ENCODE results near the gene TMTC3.

Gene TMTC3

DNA sequence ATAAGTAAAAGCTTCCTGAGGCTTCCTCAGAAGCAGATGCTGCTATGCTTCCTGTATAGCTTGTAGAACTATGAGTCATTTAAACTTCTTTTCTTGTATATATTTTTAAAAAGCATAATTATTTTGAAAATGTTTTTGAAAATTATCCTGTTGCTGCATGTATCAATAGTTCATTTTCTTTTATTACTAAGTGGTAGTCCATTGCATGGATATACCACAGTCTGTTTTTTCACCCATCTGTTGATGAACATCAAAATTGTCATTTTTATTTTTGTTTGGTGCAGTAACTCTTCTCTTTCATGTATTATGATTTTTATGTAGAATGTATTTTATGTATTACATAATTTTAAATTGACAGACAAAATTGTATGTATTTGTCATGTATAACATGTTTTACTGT lies 81.4 kb downstream of the TMTC3 start:
- no peak for TF ChIP-seq Cebpa-rat (IDR thresholded peaks at IDR 0.05)
- H3K4me1 ChIP-seq: 0 out of 2 replicates have a peak, but pooled peaks cover 4% of the 10 kb centered on the region
- no peak overlapping the region for H3K9ac ChIP-seq
- no peak overlapping the region for H3K27ac ChIP-seq
- no peak overlapping the region for H3K4me3 ChIP-seq
- H4K20me1 ChIP-seq: no peaks in the 10 kb centered on the region
- peaks cover 24% of the 10 kb centered on the region for H3K9me3 ChIP-seq
- no peaks in the 10 kb centered on the region for H3K36me3 ChIP-seq
- no peak overlapping the region for H3K4me2 ChIP-seq
- H3K27me3 ChIP-seq: no peaks in the 10 kb centered on the region

DNA sequence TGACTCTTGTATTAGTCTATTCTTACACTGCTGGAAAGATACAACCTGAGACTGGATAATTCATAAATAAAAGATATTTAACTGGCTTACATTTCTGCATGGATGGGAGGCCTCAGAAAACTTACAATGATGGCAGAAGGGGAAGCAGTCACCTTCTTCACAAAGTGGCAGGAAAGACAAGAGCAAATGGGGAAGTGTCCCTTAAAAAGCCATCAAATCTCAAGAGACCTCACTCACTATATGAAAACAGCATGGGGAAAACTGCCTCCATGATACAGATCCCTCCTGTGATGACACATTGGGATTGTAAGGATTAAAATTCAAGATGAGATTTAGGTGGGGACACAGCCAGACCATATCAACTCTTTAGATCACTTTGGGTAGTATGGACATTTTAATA lies 83.7 kb downstream of the TMTC3 start:
- no peak for TF ChIP-seq Cebpa-rat (IDR thresholded peaks at IDR 0.05)
- 0 out of 2 replicates have a peak, but pooled peaks cover 4% of the 10 kb centered on the region for H3K4me1 ChIP-seq
- H3K27ac ChIP-seq: no peak overlapping the region
- H3K4me2 ChIP-seq: no peak overlapping the region
- H3K9ac ChIP-seq: no peak overlapping the region
- H3K27me3 ChIP-seq: no peaks in the 10 kb centered on the region
- H4K20me1 ChIP-seq: no peaks in the 10 kb centered on the region
- no peaks in the 10 kb centered on the region for H3K36me3 ChIP-seq
- peaks cover 9% of the 10 kb centered on the region for H3K9me3 ChIP-seq
- H3K4me3 ChIP-seq: no peak overlapping the region

DNA sequence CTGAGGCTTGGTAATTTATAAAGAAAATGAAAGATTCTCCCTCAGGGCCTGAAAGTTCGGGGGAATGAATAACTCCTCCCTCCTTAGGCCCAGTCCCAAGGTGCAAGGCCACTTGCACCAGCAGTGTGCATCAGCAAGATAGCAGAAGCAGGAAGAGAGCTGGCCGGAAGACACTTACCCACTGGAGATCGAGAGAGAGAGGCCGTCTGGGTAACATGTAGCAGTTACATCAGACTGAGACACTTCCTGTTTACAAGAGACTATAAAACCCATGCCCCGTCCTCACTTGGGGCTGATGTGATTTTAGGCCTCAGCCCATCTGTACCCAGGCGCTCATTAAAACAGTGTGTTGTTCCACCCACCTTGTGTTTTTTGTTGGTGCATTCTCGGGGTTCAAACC lies 85.2 kb downstream of the TMTC3 start:
- Histone ChIP-seq H3K4me1 (0 out of 2 replicates have a peak, but pooled peaks cover 4% of the 10 kb centered on the region), H3K9ac (no peak overlapping the region)
- TF ChIP-seq Cebpa-rat (IDR thresholded peaks at IDR 0.05): no peak

DNA sequence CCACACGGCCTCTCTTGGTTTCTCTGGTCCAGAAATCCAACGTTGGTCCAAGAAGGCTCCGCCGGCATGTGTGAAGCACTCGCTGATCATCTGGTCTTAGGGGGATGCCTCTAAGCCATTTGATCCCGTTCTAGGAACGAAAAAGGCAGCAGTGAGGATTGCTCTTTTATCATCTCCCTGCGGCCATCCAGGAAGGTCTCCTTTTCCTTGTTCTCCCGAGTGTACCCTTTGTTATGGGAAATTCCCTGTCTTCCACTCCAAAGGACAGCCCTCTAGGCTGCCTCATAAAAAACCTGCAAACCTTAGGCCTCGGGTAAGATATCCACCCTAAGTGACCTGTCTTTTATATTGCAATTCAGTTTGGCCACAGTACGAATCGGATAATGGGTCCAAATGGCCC lies 85.8 kb downstream of the TMTC3 start:
- Histone ChIP-seq H3K36me3 (no peaks in the 10 kb centered on the region), H3K27ac (no peak overlapping the region), H3K9ac (no peak overlapping the region), H4K20me1 (no peaks in the 10 kb centered on the region), H3K4me3 (no peak overlapping the region), H3K9me3 (no peaks in the 10 kb centered on the region), H3K27me3 (no peaks in the 10 kb centered on the region), H3K4me2 (no peak overlapping the region), H3K4me1 (0 out of 2 replicates have a peak, but pooled peaks cover 4% of the 10 kb centered on the region)
- TF ChIP-seq Cebpa-rat (IDR thresholded peaks at IDR 0.05): no peak

More for the DNA sequence above, 85.2 kb downstream of the TMTC3 start:
- Histone ChIP-seq H3K4me2 (no peak overlapping the region), H3K27ac (no peak overlapping the region), H3K36me3 (no peaks in the 10 kb centered on the region), H3K9me3 (no peaks in the 10 kb centered on the region), H3K4me3 (no peak overlapping the region), H3K27me3 (no peaks in the 10 kb centered on the region), H4K20me1 (no peaks in the 10 kb centered on the region)

DNA sequence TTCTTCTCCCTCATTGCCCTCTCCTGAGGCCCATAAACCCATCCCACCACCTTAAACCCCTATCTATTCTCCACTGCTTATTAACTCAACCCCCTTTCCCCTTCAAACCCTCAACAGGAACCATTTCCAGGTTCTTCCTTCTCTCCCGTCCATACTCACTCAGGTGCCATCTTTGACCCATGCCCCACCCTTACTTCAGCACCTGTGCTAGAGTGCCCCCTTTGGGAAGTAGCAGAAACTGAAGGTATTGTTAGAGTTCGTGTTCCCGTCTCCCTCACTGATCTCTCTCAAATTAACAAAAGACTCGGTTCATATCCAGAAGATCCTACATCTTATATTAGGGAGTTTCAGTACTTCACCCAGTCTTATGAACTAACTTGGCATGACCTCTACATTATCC lies 86.6 kb downstream of the TMTC3 start:
- no peaks in the 10 kb centered on the region for H3K36me3 ChIP-seq
- no peak overlapping the region for H3K9ac ChIP-seq
- H3K4me1 ChIP-seq: 0 out of 2 replicates have a peak, but pooled peaks cover 4% of the 10 kb centered on the region
- no peak overlapping the region for H3K4me3 ChIP-seq
- TF ChIP-seq Cebpa-rat (IDR thresholded peaks at IDR 0.05): no peak
- no peaks in the 10 kb centered on the region for H3K9me3 ChIP-seq
- H3K4me2 ChIP-seq: no peak overlapping the region
- H4K20me1 ChIP-seq: no peaks in the 10 kb centered on the region
- no peaks in the 10 kb centered on the region for H3K27me3 ChIP-seq
- no peak overlapping the region for H3K27ac ChIP-seq

DNA sequence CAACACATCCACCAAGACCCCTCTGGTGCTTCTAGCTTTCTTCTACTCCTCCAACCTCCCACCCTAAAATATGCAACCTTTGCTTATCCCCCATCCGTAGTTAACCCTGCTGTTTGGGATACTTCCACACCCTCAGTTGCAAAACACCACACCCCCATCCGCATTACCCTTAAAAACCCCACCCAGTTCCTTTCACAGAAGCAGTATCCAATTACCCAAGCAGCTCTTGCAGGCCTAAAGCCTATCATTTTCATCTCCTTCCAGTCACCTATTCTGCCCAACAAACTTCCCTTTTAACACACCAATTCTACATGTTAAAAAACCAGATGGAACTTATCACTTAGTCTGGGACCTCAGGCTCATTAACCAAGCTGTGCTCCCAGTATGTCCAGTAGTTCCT lies 88.2 kb downstream of the TMTC3 start:
- Histone ChIP-seq H3K4me3 (no peak overlapping the region), H3K36me3 (no peaks in the 10 kb centered on the region), H3K4me2 (no peak overlapping the region), H3K9ac (no peak overlapping the region), H3K27me3 (no peaks in the 10 kb centered on the region), H3K9me3 (no peaks in the 10 kb centered on the region), H3K27ac (no peak overlapping the region), H4K20me1 (no peaks in the 10 kb centered on the region), H3K4me1 (0 out of 2 replicates have a peak, but pooled peaks cover 4% of the 10 kb centered on the region)
- no peak for TF ChIP-seq Cebpa-rat (IDR thresholded peaks at IDR 0.05)

DNA sequence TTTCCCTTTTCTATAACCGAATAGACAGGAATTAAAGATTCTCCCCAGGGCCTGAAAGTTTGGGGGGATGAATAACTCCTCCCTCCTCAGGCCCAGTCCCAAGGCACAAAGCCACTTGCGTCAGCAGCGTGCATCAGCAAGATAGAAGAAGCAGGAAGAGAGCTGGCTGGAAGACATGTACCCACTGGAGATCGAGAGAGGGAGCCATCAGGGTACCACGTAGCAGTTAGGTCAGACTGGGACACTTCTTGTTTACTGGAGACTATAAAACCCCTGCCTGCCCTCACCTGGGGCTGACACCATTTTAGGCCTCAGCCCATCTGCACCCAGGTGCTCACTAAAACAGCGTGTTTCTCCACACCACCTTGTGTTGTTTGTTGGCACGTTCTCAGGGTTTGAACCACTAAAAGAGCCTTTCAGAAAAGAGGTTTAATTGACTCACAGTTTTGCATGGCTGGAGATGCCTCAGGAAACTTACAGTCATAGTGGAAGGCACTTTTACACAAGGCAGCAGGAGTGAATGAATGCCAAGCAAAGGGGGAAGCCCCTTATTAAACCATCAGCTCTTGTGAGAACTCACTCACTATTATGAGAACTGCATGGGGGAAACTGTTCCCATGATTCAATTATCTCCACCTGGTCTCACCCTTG lies 93.2 kb downstream of the TMTC3 start:
- Histone ChIP-seq H3K27me3 (no peaks in the 10 kb centered on the region), H4K20me1 (no peaks in the 10 kb centered on the region), H3K4me1 (no peaks in the 10 kb centered on the region), H3K9ac (no peak overlapping the region), H3K27ac (no peak overlapping the region), H3K9me3 (no peaks in the 10 kb centered on the region), H3K4me3 (no peak overlapping the region), H3K4me2 (no peak overlapping the region), H3K36me3 (no peaks in the 10 kb centered on the region)
- no peak for TF ChIP-seq Cebpa-rat (IDR thresholded peaks at IDR 0.05)

DNA sequence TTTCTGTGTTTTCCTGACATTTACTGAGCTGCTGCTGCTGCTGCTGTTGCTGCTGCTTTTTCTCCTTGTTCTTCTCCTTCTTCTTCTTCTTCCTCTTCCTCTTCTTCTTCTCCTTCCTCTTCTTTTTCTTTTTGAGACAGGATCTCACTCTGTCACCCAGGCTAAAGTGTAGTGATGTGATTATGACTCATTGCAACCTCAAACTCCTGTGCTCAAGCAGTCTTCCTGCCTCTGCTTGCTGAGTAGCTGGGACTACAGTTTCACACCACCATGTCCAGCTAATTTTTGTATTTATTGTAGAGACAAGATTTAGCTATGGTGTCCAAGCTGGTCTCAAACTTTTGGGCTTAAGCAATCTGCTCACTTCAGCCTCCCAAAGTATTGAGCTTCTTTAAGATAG lies 95.8 kb downstream of the TMTC3 start:
- Histone ChIP-seq H3K4me1 (no peaks in the 10 kb centered on the region), H3K4me3 (no peak overlapping the region), H3K9me3 (no peaks in the 10 kb centered on the region), H3K27me3 (no peaks in the 10 kb centered on the region), H3K27ac (no peak overlapping the region), H4K20me1 (no peaks in the 10 kb centered on the region), H3K9ac (no peak overlapping the region), H3K36me3 (no peaks in the 10 kb centered on the region), H3K4me2 (no peak overlapping the region)
- no peak for TF ChIP-seq Cebpa-rat (IDR thresholded peaks at IDR 0.05)

DNA sequence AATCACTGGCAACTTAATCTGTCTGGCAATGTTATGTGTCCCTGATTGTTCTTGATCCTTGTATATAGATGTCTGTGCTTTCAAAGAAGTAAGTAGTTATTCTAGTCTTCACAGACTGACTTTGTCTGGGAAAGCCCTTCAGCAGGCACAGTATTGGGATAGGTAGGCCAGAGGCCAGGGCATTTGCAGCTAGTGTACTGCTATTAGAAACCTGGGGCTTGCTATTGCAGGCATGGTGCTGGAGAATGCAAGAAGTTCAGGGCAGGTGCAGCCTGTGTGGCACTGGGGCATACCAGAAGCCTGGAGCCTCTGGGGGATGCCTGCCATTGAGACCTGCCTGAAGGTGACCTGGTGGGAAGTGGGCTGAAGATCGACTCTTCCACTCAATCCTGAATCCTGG lies 96.3 kb downstream of the TMTC3 start:
- no peaks in the 10 kb centered on the region for H4K20me1 ChIP-seq
- H3K36me3 ChIP-seq: no peaks in the 10 kb centered on the region
- H3K27ac ChIP-seq: no peak overlapping the region
- no peak overlapping the region for H3K4me2 ChIP-seq
- no peak overlapping the region for H3K4me3 ChIP-seq
- H3K9me3 ChIP-seq: no peaks in the 10 kb centered on the region
- H3K27me3 ChIP-seq: no peaks in the 10 kb centered on the region
- no peaks in the 10 kb centered on the region for H3K4me1 ChIP-seq
- no peak overlapping the region for H3K9ac ChIP-seq
- TF ChIP-seq Cebpa-rat (IDR thresholded peaks at IDR 0.05): no peak

DNA sequence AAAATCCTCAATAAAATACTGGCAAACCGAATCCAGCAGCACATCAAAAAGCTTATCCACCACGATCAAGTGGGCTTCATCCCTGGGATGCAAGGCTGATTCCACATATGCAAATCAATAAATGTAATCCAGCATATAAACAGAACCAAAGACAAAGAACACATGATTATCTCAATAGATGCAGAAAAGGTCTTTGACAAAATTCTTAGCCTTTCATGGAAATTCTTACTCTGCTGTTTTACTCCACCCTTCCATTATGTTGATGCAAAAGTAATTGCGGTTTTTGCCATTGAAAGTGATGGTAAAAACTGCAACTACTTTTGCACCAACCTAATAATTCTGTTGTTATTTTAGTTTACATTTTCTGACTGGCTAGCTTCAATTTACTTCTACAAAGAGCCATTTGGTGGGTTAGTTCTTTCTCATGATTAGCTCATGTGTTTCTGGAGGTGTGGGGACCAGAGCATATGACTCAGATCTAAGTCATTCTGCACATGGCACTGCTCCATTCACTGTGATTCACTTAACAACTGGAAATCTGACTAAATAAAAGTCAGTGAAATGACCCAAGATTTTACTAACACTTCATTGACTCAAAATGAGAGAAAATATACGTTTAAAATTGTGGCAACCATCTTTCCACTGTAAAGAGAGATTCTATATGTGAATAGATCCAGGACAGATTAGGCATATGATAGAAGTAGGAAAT lies 99.9 kb downstream of the TMTC3 start:
- Histone ChIP-seq H3K9me3 (no peaks in the 10 kb centered on the region), H3K36me3 (no peaks in the 10 kb centered on the region), H3K27me3 (no peaks in the 10 kb centered on the region), H3K4me1 (no peaks in the 10 kb centered on the region), H4K20me1 (no peaks in the 10 kb centered on the region), H3K9ac (no peak overlapping the region), H3K4me3 (no peak overlapping the region), H3K4me2 (no peak overlapping the region), H3K27ac (no peak overlapping the region)
- no peak for TF ChIP-seq Cebpa-rat (IDR thresholded peaks at IDR 0.05)

All from BLaER1 (cell line).